Raji (cell line): ENCODE data around the gene PRKAG1.

Experiments used
- POLR2A ChIP-seq: IDR thresholded peaks from 2 replicates; pipeline ENCODE4 v1.6.1; 2011; ENCODE audit warnings: low read depth, low read length, control low read depth; ENCODE audit not compliant: insufficient read depth

Gene PRKAG1

GRCh38 chr12:48986720-48987291, 31.8 kb downstream of the PRKAG1 start:
- TF ChIP-seq POLR2A: no peak

- no peak for TF ChIP-seq POLR2A
Measured at GRCh38 chr12:48985901-48986300, 32.7 kb downstream of the PRKAG1 start.

DNA sequence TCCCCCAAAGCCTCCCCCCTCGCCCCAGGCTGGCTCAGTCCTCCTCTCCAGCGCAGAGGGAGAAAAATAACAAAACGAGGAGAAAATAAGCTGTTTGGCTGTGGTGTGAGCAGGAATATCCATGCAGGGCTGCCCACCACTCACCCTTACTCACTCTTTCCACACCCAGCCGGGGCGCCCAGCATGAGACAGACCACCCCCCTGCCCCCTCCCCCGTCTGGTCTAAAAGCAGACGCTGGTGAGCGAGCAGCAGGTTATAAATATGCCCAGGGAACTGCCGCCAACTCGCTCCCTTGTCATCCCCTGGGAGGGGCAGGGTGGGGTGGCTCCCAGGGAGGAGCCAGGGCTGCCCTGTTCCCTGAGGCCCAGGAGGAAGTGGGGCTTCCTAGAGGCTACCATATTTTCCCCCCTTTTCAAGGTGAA, 33.1 kb downstream of the PRKAG1 start:
- no peak for TF ChIP-seq POLR2A

DNA sequence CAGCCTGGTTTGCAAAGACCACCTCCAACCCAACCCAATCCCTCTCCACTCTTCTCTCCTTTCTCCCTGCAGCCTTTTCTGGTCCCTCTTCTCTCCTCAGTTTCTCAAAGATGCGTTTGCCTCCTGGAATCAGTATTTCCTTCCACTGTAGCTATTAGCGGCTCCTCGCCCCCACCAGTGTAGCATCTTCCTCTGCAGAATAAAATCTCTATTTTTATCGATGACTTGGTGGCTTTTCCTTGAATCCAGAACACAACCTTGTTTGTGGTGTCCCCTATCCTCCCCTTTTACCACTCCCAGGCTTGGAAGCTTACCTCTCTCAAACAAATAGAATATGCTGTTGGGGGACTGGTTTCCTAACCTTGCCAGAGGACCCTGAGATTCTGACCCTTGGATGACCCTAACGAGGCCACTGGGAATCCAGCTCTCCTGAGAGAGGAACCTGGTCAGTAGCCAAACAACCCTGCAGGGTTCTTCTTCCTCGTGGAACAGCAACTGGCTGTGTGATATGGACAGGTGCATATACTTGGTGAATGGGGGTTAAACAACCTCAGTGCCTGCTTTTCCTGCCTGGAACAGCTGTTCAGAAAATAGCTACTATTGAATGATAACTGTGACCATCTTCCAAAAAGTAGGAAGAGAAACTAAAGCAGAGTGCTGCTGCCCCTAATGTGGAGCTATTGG, 36.0 kb downstream of the PRKAG1 start:
- TF ChIP-seq POLR2A: no peak

GRCh38 chr12:48981757-48982157, 36.8 kb downstream of the PRKAG1 start:
- no peak for TF ChIP-seq POLR2A

DNA sequence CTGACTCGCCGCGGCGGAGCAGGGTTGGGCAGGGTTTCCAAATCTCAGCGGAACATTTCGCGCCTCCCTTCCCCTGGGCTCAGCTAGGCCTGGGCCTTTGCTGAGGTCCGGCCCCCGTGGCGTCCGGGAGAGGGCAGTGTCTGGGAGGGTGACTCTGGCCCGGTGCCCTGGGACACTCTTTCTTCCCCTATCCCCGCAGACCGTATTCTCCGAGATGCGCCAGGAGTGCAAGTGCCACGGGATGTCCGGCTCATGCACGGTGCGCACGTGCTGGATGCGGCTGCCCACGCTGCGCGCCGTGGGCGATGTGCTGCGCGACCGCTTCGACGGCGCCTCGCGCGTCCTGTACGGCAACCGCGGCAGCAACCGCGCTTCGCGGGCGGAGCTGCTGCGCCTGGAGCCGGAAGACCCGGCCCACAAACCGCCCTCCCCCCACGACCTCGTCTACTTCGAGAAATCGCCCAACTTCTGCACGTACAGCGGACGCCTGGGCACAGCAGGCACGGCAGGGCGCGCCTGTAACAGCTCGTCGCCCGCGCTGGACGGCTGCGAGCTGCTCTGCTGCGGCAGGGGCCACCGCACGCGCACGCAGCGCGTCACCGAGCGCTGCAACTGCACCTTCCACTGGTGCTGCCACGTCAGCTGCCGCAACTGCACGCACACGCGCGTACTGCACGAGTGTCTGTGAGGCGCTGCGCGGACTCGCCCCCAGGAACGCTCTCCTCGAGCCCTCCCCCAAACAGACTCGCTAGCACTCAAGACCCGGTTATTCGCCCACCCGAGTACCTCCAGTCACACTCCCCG, 37.4 kb downstream of the PRKAG1 start:
- TF ChIP-seq POLR2A: no peak

- TF ChIP-seq POLR2A: no peak
Measured at GRCh38 chr12:48980389-48980952, 38.1 kb downstream of the PRKAG1 start.

GRCh38 chr12:48979602-48980388, 38.8 kb downstream of the PRKAG1 start:
- no peak for TF ChIP-seq POLR2A

- TF ChIP-seq POLR2A: no peak
Measured at GRCh38 chr12:48978741-48979601, 39.6 kb downstream of the PRKAG1 start.

DNA sequence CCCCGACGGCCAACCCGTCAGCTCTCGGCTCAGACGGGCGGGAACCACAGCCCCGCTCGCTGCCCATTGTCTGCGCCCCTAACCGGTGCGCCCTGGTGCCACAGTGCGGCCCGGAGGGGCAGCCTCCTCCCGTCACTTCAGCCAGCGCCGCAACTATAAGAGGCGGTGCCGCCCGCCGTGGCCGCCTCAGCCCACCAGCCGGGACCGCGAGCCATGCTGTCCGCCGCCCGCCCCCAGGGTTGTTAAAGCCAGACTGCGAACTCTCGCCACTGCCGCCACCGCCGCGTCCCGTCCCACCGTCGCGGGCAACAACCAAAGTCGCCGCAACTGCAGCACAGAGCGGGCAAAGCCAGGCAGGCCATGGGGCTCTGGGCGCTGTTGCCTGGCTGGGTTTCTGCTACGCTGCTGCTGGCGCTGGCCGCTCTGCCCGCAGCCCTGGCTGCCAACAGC, 40.3 kb downstream of the PRKAG1 start, which contains the start of gene WNT1:
WNT1 (plus strand) TSS at position 32 of the 450 bp plus-strand sequence; CDS start at position 361, 329 bp downstream.
- TF ChIP-seq POLR2A: no peak

DNA sequence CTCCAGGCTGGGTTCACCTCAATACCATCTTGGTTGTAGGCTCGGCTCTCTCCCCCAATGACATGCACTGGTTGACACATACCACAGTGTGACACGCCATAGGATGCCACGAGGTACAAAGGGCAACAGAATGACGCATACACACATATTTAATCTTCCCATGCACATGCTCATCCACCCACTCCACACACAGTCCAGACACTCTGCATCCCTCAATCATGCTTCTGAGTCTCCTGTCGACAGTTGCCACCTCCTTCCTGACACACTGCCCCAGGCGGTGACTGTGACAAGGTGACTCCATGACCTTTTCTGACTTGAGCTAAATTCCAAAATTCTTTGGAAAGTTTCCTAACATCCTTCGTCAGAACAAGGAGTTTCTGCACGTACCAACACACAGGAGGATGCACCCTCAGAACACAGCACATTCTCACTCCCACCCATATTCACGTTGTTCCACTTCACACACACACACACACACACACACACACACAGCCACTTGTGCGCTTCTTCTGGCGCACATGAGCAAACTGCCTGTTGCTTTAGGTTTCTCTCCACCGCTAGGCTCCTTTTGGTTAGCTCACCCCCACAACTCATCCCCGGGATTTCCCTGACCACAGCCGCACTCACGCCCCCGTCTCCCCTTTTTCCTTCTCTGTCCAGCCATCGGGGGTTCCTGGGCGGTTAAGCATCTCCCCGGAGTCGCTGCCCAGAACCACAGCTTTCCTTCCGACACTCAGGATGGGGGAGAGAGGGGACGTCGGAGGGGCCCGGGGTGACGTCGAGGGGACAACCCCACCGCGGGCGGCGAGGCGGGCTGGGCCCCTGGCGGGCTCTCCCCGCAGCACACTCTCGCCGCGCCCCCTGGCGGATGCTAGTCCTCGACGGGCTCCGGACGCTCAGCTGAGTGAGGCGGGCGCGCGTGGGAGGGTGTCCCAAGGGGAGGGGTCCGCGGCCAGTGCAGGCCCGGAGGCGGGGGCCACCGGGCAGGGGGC, 41.0 kb downstream of the PRKAG1 start:
- no peak for TF ChIP-seq POLR2A

- no peak for TF ChIP-seq POLR2A
Measured at GRCh38 chr12:48973941-48974673, 44.5 kb downstream of the PRKAG1 start.
